ENCODE results near the gene PRR19. TPM values are rescaled to one million over a fixed set of nuclear protein-coding genes. Genes with fewer than 3 reads are reported as not detected.

PRR19 gene
- total and polyA plus RNA-seq, 4 donors = 0.23 to 1.0 (median 0.77) TPM

- no peak for DNase-seq
- H3K4me1 ChIP-seq (ENCODE audit: control insufficient read depth in 5 of 5, insufficient read depth in 5 of 5, low read length in 5 of 5) = peaks cover 7 to 32% (median 24%) of the 10 kb centered on the region in 5 donors
- no peak for TF ChIP-seq CTCF (IDR thresholded peaks at IDR 0.05; ENCODE audit: control extremely low read depth, extremely low read depth)
Observed at GRCh38 chr19:42274065-42274682, 27.8 kb upstream of the PRR19 start.

GRCh38 chr19:42275103-42275502 is 26.8 kb upstream of the PRR19 start:
- no peak overlapping the region for H3K9ac ChIP-seq (ENCODE audit: insufficient read depth in 1 of 2, low read length in 2 of 2)

More at GRCh38 chr19:42274065-42274682, 27.8 kb upstream of the PRR19 start:
- no peaks in the 10 kb centered on the region for H3K9me3 ChIP-seq (ENCODE audit: control insufficient read depth in 4 of 4, insufficient read depth in 3 of 4, low read length in 3 of 4)
- H3K27me3 ChIP-seq (ENCODE audit: control insufficient read depth in 3 of 3, insufficient read depth in 3 of 3, low read length in 2 of 3) = no peaks in the 10 kb centered on the region
- H3K9ac ChIP-seq (ENCODE audit: insufficient read depth in 1 of 2, low read length in 2 of 2) = no peak overlapping the region
- no peak for ATAC-seq (ENCODE audit: insufficient read depth, low FRiP score)
- H3K4me3 ChIP-seq = no peak overlapping the region
- peaks cover 4 to 34% (median 19%) of the 10 kb centered on the region in 4 donors for H3K36me3 ChIP-seq (ENCODE audit: control insufficient read depth in 4 of 4, insufficient read depth in 4 of 4, low read length in 4 of 4)
- 92 to 94% methylated on average over 19 to 22 of the region's 22 CpGs for WGBS, 2 donors
- no peak overlapping the region for H3K27ac ChIP-seq (ENCODE audit: low read depth in 1 of 2, low read length in 1 of 2)

GRCh38 chr19:42275517-42275916 is 26.4 kb upstream of the PRR19 start:
- Histone ChIP-seq H3K9ac (ENCODE audit: insufficient read depth in 1 of 2, low read length in 2 of 2) (no peak overlapping the region), H3K27ac (ENCODE audit: low read depth in 1 of 2, low read length in 1 of 2) (no peak overlapping the region), H3K36me3 (ENCODE audit: control insufficient read depth in 4 of 4, insufficient read depth in 4 of 4, low read length in 4 of 4) (peaks cover 4 to 34% (median 19%) of the 10 kb centered on the region in 4 donors), H3K27me3 (ENCODE audit: control insufficient read depth in 3 of 3, insufficient read depth in 3 of 3, low read length in 2 of 3) (no peaks in the 10 kb centered on the region), H3K4me3 (no peak overlapping the region), H3K9me3 (ENCODE audit: control insufficient read depth in 4 of 4, insufficient read depth in 3 of 4, low read length in 3 of 4) (no peaks in the 10 kb centered on the region), H3K4me1 (ENCODE audit: control insufficient read depth in 5 of 5, insufficient read depth in 5 of 5, low read length in 5 of 5) (peaks cover 11 to 33% (median 19%) of the 10 kb centered on the region in 5 donors)
- 91 to 97% methylated on average over 3 of the region's 3 CpGs for WGBS, 2 donors
- TF ChIP-seq CTCF (IDR thresholded peaks at IDR 0.05; ENCODE audit: control extremely low read depth, extremely low read depth) = no peak
- DNase-seq (no peak), ATAC-seq (ENCODE audit: insufficient read depth, low FRiP score) (no peak)

More at GRCh38 chr19:42275103-42275502, 26.8 kb upstream of the PRR19 start:
- no peak overlapping the region for H3K27ac ChIP-seq (ENCODE audit: low read depth in 1 of 2, low read length in 1 of 2)
- no peak for DNase-seq
- peaks cover 4 to 34% (median 19%) of the 10 kb centered on the region in 4 donors for H3K36me3 ChIP-seq (ENCODE audit: control insufficient read depth in 4 of 4, insufficient read depth in 4 of 4, low read length in 4 of 4)
- H3K9me3 ChIP-seq (ENCODE audit: control insufficient read depth in 4 of 4, insufficient read depth in 3 of 4, low read length in 3 of 4) = no peaks in the 10 kb centered on the region
- TF ChIP-seq CTCF (IDR thresholded peaks at IDR 0.05; ENCODE audit: control extremely low read depth, extremely low read depth) = no peak
- no peak overlapping the region for H3K4me3 ChIP-seq
- no peak for ATAC-seq (ENCODE audit: insufficient read depth, low FRiP score)
- peaks cover 11 to 35% (median 23%) of the 10 kb centered on the region in 5 donors for H3K4me1 ChIP-seq (ENCODE audit: control insufficient read depth in 5 of 5, insufficient read depth in 5 of 5, low read length in 5 of 5)
- WGBS, 2 donors = 80 to 88% methylated on average over 7 of the region's 7 CpGs
- H3K27me3 ChIP-seq (ENCODE audit: control insufficient read depth in 3 of 3, insufficient read depth in 3 of 3, low read length in 2 of 3) = no peaks in the 10 kb centered on the region
